ENCODE data around the gene AOC2.
"Not testable (repeated sequence)": the region's sequence is repeated elsewhere in the genome, so short reads cannot be mapped to it uniquely, and the experiment has no call there.

Gene AOC2

DNA sequence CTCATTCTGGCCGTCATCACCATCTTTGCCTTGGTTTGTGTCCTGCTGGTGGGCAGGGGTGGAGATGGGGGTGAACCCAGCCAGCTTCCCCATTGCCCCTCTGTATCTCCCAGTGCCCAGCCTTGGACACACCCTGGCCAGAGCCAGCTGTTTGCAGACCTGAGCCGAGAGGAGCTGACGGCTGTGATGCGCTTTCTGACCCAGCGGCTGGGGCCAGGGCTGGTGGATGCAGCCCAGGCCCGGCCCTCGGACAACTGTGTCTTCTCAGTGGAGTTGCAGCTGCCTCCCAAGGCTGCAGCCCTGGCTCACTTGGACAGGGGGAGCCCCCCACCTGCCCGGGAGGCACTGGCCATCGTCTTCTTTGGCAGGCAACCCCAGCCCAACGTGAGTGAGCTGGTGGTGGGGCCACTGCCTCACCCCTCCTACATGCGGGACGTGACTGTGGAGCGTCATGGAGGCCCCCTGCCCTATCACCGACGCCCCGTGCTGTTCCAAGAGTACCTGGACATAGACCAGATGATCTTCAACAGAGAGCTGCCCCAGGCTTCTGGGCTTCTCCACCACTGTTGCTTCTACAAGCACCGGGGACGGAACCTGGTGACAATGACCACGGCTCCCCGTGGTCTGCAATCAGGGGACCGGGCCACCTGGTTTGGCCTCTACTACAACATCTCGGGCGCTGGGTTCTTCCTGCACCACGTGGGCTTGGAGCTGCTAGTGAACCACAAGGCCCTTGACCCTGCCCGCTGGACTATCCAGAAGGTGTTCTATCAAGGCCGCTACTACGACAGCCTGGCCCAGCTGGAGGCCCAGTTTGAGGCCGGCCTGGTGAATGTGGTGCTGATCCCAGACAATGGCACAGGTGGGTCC is 7.2 kb downstream of the AOC2 start:
- not testable (repeated sequence) for DNase-seq (ENCODE audit: low read depth, low spot score); H3K4me3 ChIP-seq (ENCODE audit: low read length)

- DNase-seq (ENCODE audit: low read depth, low spot score) = no peak
- H3K4me3 ChIP-seq (ENCODE audit: low read length) = no peak overlapping the region
Measured at GRCh38 chr17:42852351-42852750, 8.0 kb downstream of the AOC2 start.

DNA sequence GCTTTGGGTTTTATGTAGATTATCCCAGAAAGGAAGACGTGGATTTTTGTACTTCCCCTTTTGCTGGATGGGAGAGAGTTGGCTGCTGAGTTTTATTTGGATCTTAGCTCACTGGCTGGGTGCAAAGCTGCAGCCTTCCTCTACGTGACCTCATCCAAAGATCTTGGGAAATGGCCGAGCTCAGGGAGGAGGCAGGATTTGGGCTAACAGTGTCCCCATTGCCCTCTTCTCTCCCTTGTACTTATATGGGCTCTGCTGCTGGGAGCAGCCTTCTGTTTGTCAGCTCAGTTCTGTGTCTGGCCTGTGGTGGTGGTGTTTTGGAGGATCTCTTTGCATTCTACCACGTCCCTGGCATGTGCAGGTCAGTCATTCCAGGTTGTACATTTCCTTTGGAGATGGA is 8.6 kb downstream of the AOC2 start:
- DNase-seq (ENCODE audit: low read depth, low spot score) = no peak
- no peak overlapping the region for H3K4me3 ChIP-seq (ENCODE audit: low read length)

DNA sequence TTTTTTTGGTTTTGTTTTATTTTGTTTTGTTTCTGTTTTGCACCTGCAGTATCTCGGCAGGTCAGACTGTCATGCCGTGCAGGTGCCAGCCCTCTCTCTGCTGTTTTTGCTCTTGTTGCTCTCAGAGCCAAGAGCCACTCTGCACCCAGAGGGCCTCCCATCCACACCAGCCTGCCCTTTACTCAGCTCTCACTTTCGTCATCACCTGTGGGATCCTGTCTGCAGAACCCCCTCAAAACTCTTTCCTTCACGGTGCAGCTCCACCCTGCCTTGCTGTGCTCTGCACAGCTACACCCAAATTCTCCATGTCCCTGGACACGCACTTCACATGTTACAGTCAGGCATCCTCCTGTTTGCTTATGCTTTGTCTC is 9.2 kb downstream of the AOC2 start:
- DNase-seq (ENCODE audit: low read depth, low spot score) = no peak
- H3K4me3 ChIP-seq (ENCODE audit: low read length) = no peak overlapping the region

DNA sequence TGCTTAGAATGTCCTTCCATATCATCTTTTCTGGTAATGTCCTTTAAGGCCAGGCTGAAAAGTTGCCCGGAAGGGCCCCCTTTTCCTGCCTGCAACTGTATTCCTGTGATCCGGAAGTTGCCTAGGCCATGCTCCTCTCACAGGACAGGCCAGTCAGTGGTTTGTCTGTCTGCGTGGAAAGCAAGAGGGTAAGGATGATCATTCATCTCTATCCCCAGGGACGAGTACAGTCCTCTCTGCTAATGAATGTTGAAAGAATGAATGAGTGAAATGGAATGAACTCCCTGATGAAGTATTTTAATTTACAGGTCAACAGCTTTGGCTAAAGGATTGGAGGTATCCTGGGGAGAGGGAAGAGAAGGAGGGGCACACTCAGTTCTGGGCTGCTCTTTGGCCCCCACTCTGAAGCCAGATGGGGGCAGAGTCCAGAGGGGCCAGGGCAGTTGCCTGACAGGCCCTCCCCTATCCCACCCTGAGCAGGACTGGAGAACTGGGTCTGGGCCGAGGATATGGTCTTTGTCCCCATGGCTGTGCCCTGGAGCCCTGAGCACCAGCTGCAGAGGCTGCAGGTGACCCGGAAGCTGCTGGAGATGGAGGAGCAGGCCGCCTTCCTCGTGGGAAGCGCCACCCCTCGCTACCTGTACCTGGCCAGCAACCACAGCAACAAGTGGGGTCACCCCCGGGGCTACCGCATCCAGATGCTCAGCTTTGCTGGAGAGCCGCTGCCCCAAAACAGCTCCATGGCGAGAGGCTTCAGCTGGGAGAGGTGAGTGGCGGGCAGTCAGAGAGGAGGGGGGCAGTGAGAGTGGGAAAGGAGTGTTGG is 9.8 kb downstream of the AOC2 start:
- DNase-seq (ENCODE audit: low read depth, low spot score) = no peak

GRCh38 chr17:42855048-42855596 is 10.7 kb downstream of the AOC2 start:
- no peak for DNase-seq (ENCODE audit: low read depth, low spot score)
- no peak overlapping the region for H3K4me3 ChIP-seq (ENCODE audit: low read length)

More for the DNA sequence above, 9.8 kb downstream of the AOC2 start:
- H3K4me3 ChIP-seq (ENCODE audit: low read length) = no peak overlapping the region

DNA sequence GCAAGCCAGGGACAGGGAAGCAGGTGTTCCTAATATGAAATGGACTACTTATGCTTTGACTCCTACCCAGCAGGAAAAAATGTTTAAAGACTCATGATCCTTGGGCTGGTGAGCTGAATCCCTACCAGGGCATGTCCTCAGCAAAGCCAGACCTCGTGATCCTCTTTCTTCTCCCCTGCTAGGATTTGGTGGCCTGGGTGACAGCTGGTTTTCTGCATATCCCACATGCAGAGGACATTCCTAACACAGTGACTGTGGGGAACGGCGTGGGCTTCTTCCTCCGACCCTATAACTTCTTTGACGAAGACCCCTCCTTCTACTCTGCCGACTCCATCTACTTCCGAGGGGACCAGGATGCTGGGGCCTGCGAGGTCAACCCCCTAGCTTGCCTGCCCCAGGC is 11.7 kb downstream of the AOC2 start:
- DNase-seq (ENCODE audit: low read depth, low spot score); H3K4me3 ChIP-seq (ENCODE audit: low read length): not testable (repeated sequence)

DNA sequence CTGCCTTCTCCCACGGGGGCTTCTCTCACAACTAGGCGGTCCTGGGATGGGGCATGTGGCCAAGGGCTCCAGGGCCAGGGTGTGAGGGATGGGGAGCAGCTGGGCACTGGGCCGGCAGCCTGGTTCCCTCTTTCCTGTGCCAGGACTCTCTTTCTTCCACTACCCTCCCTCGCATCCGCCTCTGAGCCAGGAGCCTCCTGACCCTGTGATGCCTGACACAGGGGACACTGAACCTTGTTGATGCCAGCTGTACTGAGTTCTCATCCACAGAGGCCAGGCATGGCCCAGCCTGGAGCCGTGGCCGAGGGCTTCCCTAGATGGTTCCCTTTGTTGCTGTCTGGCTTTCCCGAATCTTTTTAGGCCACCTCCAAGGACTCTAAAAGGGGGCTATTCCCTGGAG is 12.1 kb downstream of the AOC2 start:
- H3K4me3 ChIP-seq (ENCODE audit: low read length); DNase-seq (ENCODE audit: low read depth, low spot score): not testable (repeated sequence)

GRCh38 chr17:42857389-42857788 is 13.0 kb downstream of the AOC2 start:
- DNase-seq (ENCODE audit: low read depth, low spot score) = no peak
- H3K4me3 ChIP-seq (ENCODE audit: low read length) = no peak overlapping the region

DNA sequence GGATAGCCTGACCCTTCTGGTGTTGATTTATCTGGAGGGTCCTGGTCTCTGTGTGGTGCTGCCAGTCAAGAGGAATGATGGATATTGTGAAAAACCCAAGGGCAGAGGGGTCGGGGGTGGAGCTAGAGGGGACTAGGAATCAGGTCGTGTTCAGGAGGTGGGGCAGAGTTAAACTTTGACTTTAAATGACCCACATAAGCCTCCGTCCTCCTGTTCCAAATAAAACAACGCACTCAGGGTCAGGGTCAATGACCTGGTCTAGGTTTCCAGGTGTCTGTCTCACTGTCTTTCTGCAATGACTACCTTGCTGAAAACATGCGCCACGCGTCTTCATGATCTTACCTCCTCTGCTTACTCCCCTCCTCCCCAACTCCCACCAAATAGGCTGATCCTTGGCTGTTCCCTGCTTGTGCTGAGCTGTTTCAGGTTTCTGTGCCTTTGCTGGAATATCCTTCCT is 21.3 kb downstream of the AOC2 start:
- DNase-seq (ENCODE audit: low read depth, low spot score) = no peak
- no peak overlapping the region for H3K4me3 ChIP-seq (ENCODE audit: low read length)

DNA sequence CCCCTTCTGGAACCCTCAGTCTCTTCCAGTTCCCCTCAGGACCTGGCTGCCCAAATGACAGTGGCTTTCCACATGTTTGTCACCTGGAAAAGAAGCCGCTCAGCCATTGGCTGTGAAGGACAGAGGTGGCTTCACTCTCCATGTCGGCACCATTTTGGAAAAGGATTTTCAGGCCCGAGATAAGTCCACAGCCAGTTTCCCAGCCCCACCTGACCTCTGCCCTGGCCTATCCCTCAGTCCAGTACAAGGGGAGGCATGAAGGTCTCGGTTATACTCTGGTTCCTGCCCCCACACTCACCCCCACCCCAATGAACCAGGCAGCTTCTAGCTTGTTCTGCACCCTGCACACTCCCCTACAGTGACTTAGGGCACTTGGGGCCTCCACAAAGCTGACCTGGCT is 21.8 kb downstream of the AOC2 start:
- H3K4me3 ChIP-seq (ENCODE audit: low read length) = no peak overlapping the region
- DNase-seq (ENCODE audit: low read depth, low spot score) = no peak

- DNase-seq (ENCODE audit: low read depth, low spot score) = no peak
- H3K4me3 ChIP-seq (ENCODE audit: low read length) = no peak overlapping the region
Measured at GRCh38 chr17:42866631-42867575, 22.5 kb downstream of the AOC2 start.

- not testable (repeated sequence) for H3K4me3 ChIP-seq (ENCODE audit: low read length); DNase-seq (ENCODE audit: low read depth, low spot score)
Measured at GRCh38 chr17:42867694-42868261, 23.4 kb downstream of the AOC2 start.

DNA sequence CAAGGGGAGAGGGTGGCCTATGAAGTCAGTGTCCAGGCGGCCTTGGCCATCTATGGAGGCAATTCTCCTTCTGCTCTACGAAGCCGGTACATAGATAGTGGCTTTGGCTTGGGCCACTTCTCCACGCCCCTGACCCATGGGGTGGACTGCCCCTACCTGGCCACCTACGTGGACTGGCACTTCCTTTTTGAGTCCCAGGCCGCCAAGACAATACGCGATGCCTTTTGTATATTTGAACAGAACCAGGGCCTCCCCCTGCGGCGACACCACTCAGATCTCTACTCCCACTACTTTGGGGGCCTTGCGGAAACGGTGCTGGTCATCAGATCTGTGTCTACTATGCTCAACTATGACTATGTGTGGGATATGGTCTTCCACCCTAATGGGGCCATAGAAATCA is 24.0 kb downstream of the AOC2 start:
- no peak overlapping the region for H3K4me3 ChIP-seq (ENCODE audit: low read length)
- no peak for DNase-seq (ENCODE audit: low read depth, low spot score)

DNA sequence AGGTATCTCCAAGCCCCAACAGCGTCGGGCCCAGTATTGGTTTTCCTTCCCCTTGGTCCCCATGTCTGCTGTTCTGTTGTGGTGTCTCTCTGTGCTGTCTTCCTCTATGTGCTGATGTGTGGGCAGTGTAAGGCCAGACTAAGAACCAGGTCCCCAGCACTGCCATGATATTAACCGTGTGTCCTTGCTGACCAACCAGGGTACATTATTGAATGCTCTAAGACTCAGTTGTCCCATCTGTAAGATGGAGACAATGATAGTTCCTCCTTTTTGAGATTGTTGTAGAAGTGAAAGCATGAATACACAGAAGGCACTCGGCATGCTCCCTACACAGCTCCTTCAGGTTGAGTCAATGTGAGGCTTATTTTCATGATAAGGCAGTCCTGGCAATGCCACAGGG is 27.3 kb downstream of the AOC2 start:
- no peak for DNase-seq (ENCODE audit: low read depth, low spot score)
- H3K4me3 ChIP-seq (ENCODE audit: low read length) = no peak overlapping the region

- H3K4me3 ChIP-seq (ENCODE audit: low read length) = no peak overlapping the region
- DNase-seq (ENCODE audit: low read depth, low spot score) = no peak
Measured at GRCh38 chr17:42872251-42872965, 28.0 kb downstream of the AOC2 start.

- DNase-seq (ENCODE audit: low read depth, low spot score) = no peak
Measured at GRCh38 chr17:42873315-42873714, 28.9 kb downstream of the AOC2 start.

More at GRCh38 chr17:42873315-42873714, 28.9 kb downstream of the AOC2 start:
- no peak overlapping the region for H3K4me3 ChIP-seq (ENCODE audit: low read length)
